Measurements from ENCODE around the gene CCR3. TPM values are rescaled to one million over a fixed set of nuclear protein-coding genes. Genes with fewer than 3 reads are reported as not detected.
A peak's percentile ranks its signal among the peaks of the same experiment; 100 is the strongest.

The CCR3 gene
- total and polyA plus RNA-seq, 9 of the 15 experiments (the other 6 are each of a cell fraction or from before 2014, with no cell fraction given): not detected

GRCh38 chr3:46293035-46293724 is 50.9 kb downstream of the CCR3 start:
- Histone ChIP-seq H3K27ac (ENCODE audit: extremely low read depth, low read depth, low read length) (no peak overlapping the region), H3K79me2 (ENCODE audit: control insufficient read depth, insufficient read depth, low read length) (no peaks in the 10 kb centered on the region), H3K4me1 (replicated peaks in 1 of 2; ENCODE audit: control insufficient read depth in 2 of 2, insufficient read depth in 2 of 2, low read length in 2 of 2) (no peaks in the 10 kb centered on the region; a peak in 1 of 5 replicates), H3K4me2 (ENCODE audit: insufficient read depth, low read length) (no peak overlapping the region), H2AFZ (ENCODE audit: low read depth, low read length) (no peak overlapping the region), H3K4me3 (no peak overlapping the region), H3K9me3 (replicated peaks; ENCODE audit: control insufficient read depth, insufficient read depth, low read depth, low read length) (no peaks in the 10 kb centered on the region), H3K9me1 (ENCODE audit: control insufficient read depth, insufficient read depth, low read length) (no peaks in the 10 kb centered on the region), H4K20me1 (replicated peaks; ENCODE audit: control insufficient read depth, insufficient read depth, low read length) (no peaks in the 10 kb centered on the region), H3K27me3 (ENCODE audit: control insufficient read depth in 2 of 2, insufficient read depth in 2 of 2, low read length in 2 of 2) (peaks cover 0 to 7% of the 10 kb centered on the region in 2 experiments; a peak in 3 of 5 replicates), H3K36me3 (ENCODE audit: control insufficient read depth, insufficient read depth, low read length) (no peaks in the 10 kb centered on the region), H3K9ac (ENCODE audit: insufficient read depth in 1 of 2, low read depth in 2 of 2, low read length in 2 of 2) (no peak overlapping the region)
- POLR2A ChIA-PET: no interaction called here
- CTCF ChIA-PET (ENCODE audit: low intra/inter-chr PET ratio): no interaction called here
- ATAC-seq: peak; percentile 59; the same call in 2 of the 3 replicates
- intact Hi-C loops (cut with micrococcal nuclease): loop anchor here (5.0 kb wide), 2 partner anchors 79 to 134 kb away; partner anchors contain the start of gene CCR5
- in situ Hi-C loops (cut with MboI): no loop called here
- DNase-seq (ENCODE audit: extremely low read depth in 1 of 4, low spot score in 3 of 4): peak in 2 of 4 experiments; percentile 13 to 17
- FAIRE-seq: peak; percentile 44
- WGBS (ENCODE audit: insufficient coverage, low coverage, missing lambda C conversion rate): 3% methylated on average over 2 of the region's 2 CpGs
- BruUV-seq (replicated peaks): no TSS peak
- TF ChIP-seq MTA1 (IDR thresholded peaks at IDR 0.05; ENCODE audit: borderline replicate concordance): no peak
- peak; percentile 23 to 48 (median 30); a peak in 2 of 6 replicates for TF ChIP-seq CTCF (IDR thresholded peaks at IDR 0.05 in 2 of 3, conservative IDR thresholded peaks at IDR 0.05 in 1 of 3; ENCODE audit: insufficient read depth in 2 of 3, low read depth in 1 of 3, low read length in 3 of 3)

Measured in K562 (cell line).